ENCODE results near the gene VSIG8. TPM values are rescaled to one million over a fixed set of nuclear protein-coding genes. Genes with fewer than 3 reads are reported as not detected.

The VSIG8 gene
- total RNA-seq, 2 experiments from 2014 or later, result not detected

- Mint-ChIP-seq H3K27ac (no peak overlapping the region), H3K36me3 (ENCODE audit: low read depth) (no peaks in the 10 kb centered on the region), H3K27me3 (no peaks in the 10 kb centered on the region), H3K4me3 (no peak overlapping the region), H3K4me1 (ENCODE audit: low read depth) (peaks cover 42% of the 10 kb centered on the region), H3K9me3 (no peaks in the 10 kb centered on the region)
- DNase-seq, result peak in 3 of 14 experiments; percentile 43 to 76 (median 55)
- H3K27ac ChIP-seq (ENCODE audit: low read depth in 1 of 2, low read length in 2 of 2), result no peak overlapping the region
- ATAC-seq (ENCODE audit: poor library complexity), result no peak
- intact Hi-C loops (cut with DNase I, micrococcal nuclease), result no loop called here
- H3K36me3 ChIP-seq (ENCODE audit: insufficient read depth, low read length), result no peaks in the 10 kb centered on the region
- no peaks in the 10 kb centered on the region for H3K27me3 ChIP-seq (ENCODE audit: control insufficient read depth in 1 of 2, insufficient read depth in 2 of 2, low read length in 2 of 2)
- H3K9me3 ChIP-seq (ENCODE audit: control insufficient read depth in 1 of 2, insufficient read depth in 1 of 2, low read length in 2 of 2), result peaks cover 0 to 31% of the 10 kb centered on the region in 2 experiments
- H3K4me1 ChIP-seq (ENCODE audit: insufficient read depth, low read length), result peaks cover 37% of the 10 kb centered on the region
- no peak overlapping the region for H3K4me3 ChIP-seq (ENCODE audit: low read length)
- no peak for TF ChIP-seq CTCF (IDR thresholded peaks at IDR 0.05)
- CTCF ChIA-PET, result no interaction called here
- POLR2A ChIA-PET, result interaction anchor here (1.1 kb wide), 1 partner anchor 97 kb away, joined by 4 read pairs; the partner anchor contains the start of gene TAGLN2
Observed at GRCh38 chr1:159827549-159827948, 34.9 kb downstream of the VSIG8 start.

DNA sequence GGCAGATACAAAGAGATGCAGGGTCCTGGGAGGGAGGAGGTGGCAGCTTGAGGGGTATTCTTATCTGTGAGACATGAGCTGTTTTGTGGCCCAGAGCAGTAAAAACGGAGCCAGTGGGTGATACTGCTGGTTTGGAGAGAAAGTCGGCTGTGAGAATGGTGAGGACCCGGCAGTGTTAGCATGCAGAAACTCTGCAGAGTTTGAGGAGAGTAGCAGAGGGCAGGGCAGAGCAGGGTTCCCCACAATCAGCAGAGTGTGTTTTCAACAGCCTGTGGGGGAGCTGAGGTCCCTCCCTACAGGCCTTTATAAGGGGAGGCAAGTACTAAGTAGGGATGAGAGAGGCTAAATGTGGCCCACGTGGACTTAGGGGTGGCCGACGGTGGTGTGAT lies 35.4 kb downstream of the VSIG8 start:
- no peak overlapping the region for H3K4me3 ChIP-seq (ENCODE audit: low read length)
- H3K27ac ChIP-seq (ENCODE audit: low read depth in 1 of 2, low read length in 2 of 2), result no peak overlapping the region
- DNase-seq, result peak in 1 of 14 experiments; percentile 35
- no peaks in the 10 kb centered on the region for H3K27me3 Mint-ChIP-seq
- H3K4me1 ChIP-seq (ENCODE audit: insufficient read depth, low read length), result peaks cover 37% of the 10 kb centered on the region
- no peak for ATAC-seq (ENCODE audit: poor library complexity)
- no peaks in the 10 kb centered on the region for H3K9me3 Mint-ChIP-seq
- H3K4me3 Mint-ChIP-seq, result peak overlapping the region; percentile 35
- no peaks in the 10 kb centered on the region for H3K36me3 Mint-ChIP-seq (ENCODE audit: low read depth)
- H3K4me1 Mint-ChIP-seq (ENCODE audit: low read depth), result peaks cover 42% of the 10 kb centered on the region
- no peaks in the 10 kb centered on the region for H3K27me3 ChIP-seq (ENCODE audit: control insufficient read depth in 1 of 2, insufficient read depth in 2 of 2, low read length in 2 of 2)
- POLR2A ChIA-PET, result interaction anchor here (1.1 kb wide), 1 partner anchor 98 kb away, joined by 4 read pairs; the partner anchor contains the start of gene TAGLN2
- no peak overlapping the region for H3K27ac Mint-ChIP-seq
- intact Hi-C loops (cut with DNase I, micrococcal nuclease), result no loop called here
- TF ChIP-seq CTCF (IDR thresholded peaks at IDR 0.05), result no peak
- CTCF ChIA-PET, result no interaction called here
- no peaks in the 10 kb centered on the region for H3K36me3 ChIP-seq (ENCODE audit: insufficient read depth, low read length)
- H3K9me3 ChIP-seq (ENCODE audit: control insufficient read depth in 1 of 2, insufficient read depth in 1 of 2, low read length in 2 of 2), result peaks cover 0 to 31% of the 10 kb centered on the region in 2 experiments

DNA sequence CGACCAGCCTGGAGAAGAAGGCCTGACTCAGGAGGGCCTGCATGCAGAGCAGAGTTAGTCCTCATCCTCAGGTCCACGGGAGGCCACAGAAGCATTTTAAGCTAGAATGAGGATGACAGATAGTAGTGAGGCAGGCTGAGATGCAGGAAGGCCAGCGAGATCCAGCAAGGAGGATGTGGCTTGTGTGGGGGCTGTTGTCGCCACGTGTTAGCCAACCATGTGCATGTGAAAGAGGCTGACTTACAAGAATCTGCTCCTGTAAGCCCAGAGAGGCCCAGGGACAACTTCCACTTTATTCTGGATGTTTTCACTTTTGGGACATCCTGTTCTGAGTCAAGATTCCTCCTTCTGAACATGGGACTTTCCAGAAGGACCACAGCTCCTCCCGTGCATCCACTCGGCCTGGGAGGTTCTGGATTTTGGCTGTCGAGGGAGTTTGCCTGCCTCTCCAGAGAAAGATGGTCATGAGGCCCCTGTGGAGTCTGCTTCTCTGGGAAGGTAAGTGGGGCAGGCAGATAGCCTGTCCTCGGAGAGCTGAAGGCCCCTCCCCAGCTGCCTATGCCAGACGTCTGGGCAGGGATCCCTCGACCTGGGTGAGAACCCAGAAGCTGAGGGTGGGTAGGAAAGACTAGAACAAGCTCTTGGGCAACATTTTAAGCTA lies 35.9 kb downstream of the VSIG8 start, which contains the start of gene SLAMF8:
TSS of gene SLAMF8 (plus strand) at position 433 of the 661 bp plus-strand sequence. CDS start at position 459, 26 bp downstream.
- H3K27me3 Mint-ChIP-seq, result no peaks in the 10 kb centered on the region

More for the DNA sequence above, 35.9 kb downstream of the VSIG8 start, which contains the start of gene SLAMF8:
- DNase-seq (peak in 10 of 14 experiments; percentile 8 to 86 (median 40)), ATAC-seq (ENCODE audit: poor library complexity) (peak; percentile 65)
- CTCF ChIA-PET, result no interaction called here
- TF ChIP-seq CTCF (IDR thresholded peaks at IDR 0.05), result no peak
- no peaks in the 10 kb centered on the region for H3K36me3 ChIP-seq (ENCODE audit: insufficient read depth, low read length)
- intact Hi-C loops (cut with DNase I, micrococcal nuclease), result no loop called here
- Mint-ChIP-seq H3K27ac (no peak within 1 kb of the TSS), H3K9me3 (no peaks in the 10 kb centered on the region), H3K4me1 (ENCODE audit: low read depth) (peaks cover 42% of the 10 kb centered on the region), H3K4me3 (peak within 1 kb of the TSS; percentile 35), H3K36me3 (ENCODE audit: low read depth) (no peaks in the 10 kb centered on the region)
- H3K27me3 ChIP-seq (ENCODE audit: control insufficient read depth in 1 of 2, insufficient read depth in 2 of 2, low read length in 2 of 2), result no peaks in the 10 kb centered on the region
- no peak within 1 kb of the TSS for H3K27ac ChIP-seq (ENCODE audit: low read depth in 1 of 2, low read length in 2 of 2)
- H3K4me3 ChIP-seq (ENCODE audit: low read length), result no peak within 1 kb of the TSS
- peaks cover 37% of the 10 kb centered on the region for H3K4me1 ChIP-seq (ENCODE audit: insufficient read depth, low read length)
- peaks cover 0 to 31% of the 10 kb centered on the region in 2 experiments for H3K9me3 ChIP-seq (ENCODE audit: control insufficient read depth in 1 of 2, insufficient read depth in 1 of 2, low read length in 2 of 2)
- POLR2A ChIA-PET, result no interaction called here

All from CD4-positive, alpha-beta T cell (primary cell).